ENCODE measurements around the gene GAS2L1. TPM values are rescaled to one million over a fixed set of nuclear protein-coding genes. Genes with fewer than 3 reads are reported as not detected.

GAS2L1 gene
- total and polyA plus RNA-seq, 2 donors (not counting 1 experiment from before 2014, with no cell fraction given) = 0.25 TPM; not detected in 1

DNA sequence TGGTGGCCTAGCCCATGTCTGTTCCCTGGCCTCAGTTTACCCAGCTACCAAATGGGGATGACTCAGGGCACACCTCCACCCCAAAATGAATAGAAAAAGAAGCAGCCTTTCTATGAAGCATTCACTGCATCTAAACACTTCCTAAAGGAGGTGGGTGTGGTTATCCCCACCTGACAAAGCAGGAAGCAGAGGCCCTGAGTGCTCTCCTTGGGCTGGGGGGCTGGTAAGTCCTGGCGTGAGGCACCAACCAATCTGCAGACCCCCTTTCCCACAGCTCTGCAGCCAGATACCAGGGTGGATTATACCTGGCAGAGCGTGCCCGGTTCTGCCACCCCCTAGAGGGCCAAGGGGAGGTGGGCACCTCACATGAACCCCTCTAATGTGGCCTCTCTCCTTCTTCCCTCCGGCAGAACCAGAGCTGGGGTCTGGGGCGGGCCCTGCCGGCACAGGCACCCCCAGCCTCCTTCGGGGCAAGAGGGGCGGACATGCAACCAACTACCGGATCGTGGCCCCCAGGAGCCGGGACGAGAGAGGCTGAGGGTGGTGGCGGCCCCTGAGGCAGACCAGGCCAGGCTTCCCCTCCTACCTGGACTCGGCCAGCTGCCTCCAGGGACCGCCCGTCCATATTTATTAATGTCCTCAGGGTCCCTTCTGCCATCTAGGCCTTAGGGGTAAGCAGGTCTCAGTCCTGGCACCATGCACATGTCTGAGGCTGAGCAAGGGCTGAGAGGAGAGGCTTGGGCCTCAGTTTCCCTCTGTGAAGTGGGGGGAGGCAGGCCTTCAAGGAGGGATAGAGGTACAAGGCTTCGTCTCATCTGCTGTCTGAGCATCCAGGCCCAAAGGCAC, 47.8 kb upstream of the GAS2L1 start:
- Histone ChIP-seq H3K4me3 (ENCODE audit: control extremely low read depth in 1 of 5, extremely low read depth in 1 of 5, insufficient read depth in 1 of 5, low read depth in 2 of 5, low read length in 4 of 5) (no peak overlapping the region), H2AFZ (ENCODE audit: insufficient read depth, low read depth, low read length, poor library complexity, severe bottlenecking) (no peak overlapping the region), H3K4me2 (replicated peaks; ENCODE audit: low read depth, low read length, poor library complexity, severe bottlenecking) (no peak overlapping the region), H3K27ac (ENCODE audit: low read length in 2 of 2) (no peak overlapping the region), H3K79me2 (ENCODE audit: control insufficient read depth, insufficient read depth, low read length) (no peaks in the 10 kb centered on the region), H3K27me3 (replicated peaks in 1 of 4; ENCODE audit: control extremely low read depth in 1 of 4, control insufficient read depth in 3 of 4, insufficient read depth in 4 of 4, low read length in 3 of 4) (peaks cover 0 to 3% (median 0%) of the 10 kb centered on the region in 4 experiments), H3K9me3 (ENCODE audit: control extremely low read depth in 1 of 3, control insufficient read depth in 2 of 3, insufficient read depth in 1 of 3, low read length in 2 of 3) (no peaks in the 10 kb centered on the region), H3K9ac (ENCODE audit: low read length) (no peak overlapping the region), H3K36me3 (replicated peaks in 1 of 2; ENCODE audit: control extremely low read depth in 1 of 2, control insufficient read depth in 1 of 2, extremely low read depth in 1 of 2, insufficient read depth in 2 of 2, low read length in 1 of 2) (no peaks in the 10 kb centered on the region), H3K4me1 (ENCODE audit: control insufficient read depth in 2 of 2, insufficient read depth in 2 of 2, low read length in 2 of 2) (no peaks in the 10 kb centered on the region), H4K20me1 (ENCODE audit: control insufficient read depth, insufficient read depth, low read length, poor library complexity, severe bottlenecking) (no peaks in the 10 kb centered on the region)
- H3K4me3 Mint-ChIP-seq = no peak overlapping the region
- POLR2A ChIA-PET = no interaction called here
- DNase-seq (no peak), ATAC-seq (ENCODE audit: low read depth) (no peak)
- H3K27ac Mint-ChIP-seq = no peak overlapping the region
- H3K9me3 Mint-ChIP-seq (ENCODE audit: insufficient read depth) = no peaks in the 10 kb centered on the region
- H3K4me1 Mint-ChIP-seq = peaks cover 2% of the 10 kb centered on the region
- H3K27me3 Mint-ChIP-seq = no peaks in the 10 kb centered on the region
- intact Hi-C loops (cut with micrococcal nuclease) = no loop called here
- CTCF ChIA-PET = interaction anchor here (1.4 to 5.1 kb wide), 2 partner anchors 11 to 13 kb away, joined by 4 to 13 read pairs; no protein-coding TSS in a partner anchor
- TF ChIP-seq EZH2 (IDR thresholded peaks at IDR 0.05; ENCODE audit: borderline replicate concordance, insufficient read depth, low read depth, low read length, poor library complexity, severe bottlenecking) = no peak
- TF ChIP-seq, protein P1, sequence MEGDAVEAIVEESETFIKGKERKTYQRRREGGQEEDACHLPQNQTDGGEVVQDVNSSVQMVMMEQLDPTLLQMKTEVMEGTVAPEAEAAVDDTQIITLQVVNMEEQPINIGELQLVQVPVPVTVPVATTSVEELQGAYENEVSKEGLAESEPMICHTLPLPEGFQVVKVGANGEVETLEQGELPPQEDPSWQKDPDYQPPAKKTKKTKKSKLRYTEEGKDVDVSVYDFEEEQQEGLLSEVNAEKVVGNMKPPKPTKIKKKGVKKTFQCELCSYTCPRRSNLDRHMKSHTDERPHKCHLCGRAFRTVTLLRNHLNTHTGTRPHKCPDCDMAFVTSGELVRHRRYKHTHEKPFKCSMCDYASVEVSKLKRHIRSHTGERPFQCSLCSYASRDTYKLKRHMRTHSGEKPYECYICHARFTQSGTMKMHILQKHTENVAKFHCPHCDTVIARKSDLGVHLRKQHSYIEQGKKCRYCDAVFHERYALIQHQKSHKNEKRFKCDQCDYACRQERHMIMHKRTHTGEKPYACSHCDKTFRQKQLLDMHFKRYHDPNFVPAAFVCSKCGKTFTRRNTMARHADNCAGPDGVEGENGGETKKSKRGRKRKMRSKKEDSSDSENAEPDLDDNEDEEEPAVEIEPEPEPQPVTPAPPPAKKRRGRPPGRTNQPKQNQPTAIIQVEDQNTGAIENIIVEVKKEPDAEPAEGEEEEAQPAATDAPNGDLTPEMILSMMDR (IDR thresholded peaks at IDR 0.05) = no peak
- 94% methylated on average over 14 of the region's 17 CpGs for WGBS (ENCODE audit: insufficient coverage)

DNA sequence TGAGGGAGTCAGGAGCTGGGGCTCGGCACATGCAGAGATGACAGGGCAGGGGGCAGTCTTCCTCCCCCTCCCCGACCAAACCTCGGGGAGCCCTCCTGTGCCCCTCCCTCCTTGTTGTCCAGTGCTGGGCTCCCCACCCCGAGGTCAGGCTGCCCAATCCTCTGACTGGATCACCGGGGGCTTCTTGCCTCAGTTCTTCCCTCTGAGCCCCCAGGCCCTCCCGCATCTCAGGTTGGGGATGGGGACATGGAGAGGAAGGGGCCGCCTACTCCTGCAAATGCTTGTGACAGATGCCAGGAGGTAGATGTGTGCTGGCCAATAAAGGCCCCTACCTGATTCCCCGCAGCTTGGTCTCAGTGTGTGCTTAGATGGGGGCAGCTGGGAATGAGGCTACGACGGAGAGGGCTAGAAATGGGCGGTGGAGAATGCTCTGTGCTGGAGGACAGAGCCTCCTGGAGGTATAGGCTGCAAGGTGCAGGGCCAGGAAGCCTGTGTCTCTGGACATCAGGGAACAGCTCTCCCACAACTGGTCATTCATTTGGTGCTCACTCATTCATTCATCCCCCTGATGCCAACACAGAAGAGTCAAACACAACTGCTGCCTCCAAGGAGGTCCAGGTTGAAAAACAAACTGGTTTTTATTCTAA, 47.1 kb upstream of the GAS2L1 start:
- intact Hi-C loops (cut with micrococcal nuclease) = no loop called here
- Histone ChIP-seq H3K4me2 (replicated peaks; ENCODE audit: low read depth, low read length, poor library complexity, severe bottlenecking) (no peak overlapping the region), H3K4me3 (ENCODE audit: control extremely low read depth in 1 of 5, extremely low read depth in 1 of 5, insufficient read depth in 1 of 5, low read depth in 2 of 5, low read length in 4 of 5) (no peak overlapping the region), H3K9me3 (ENCODE audit: control extremely low read depth in 1 of 3, control insufficient read depth in 2 of 3, insufficient read depth in 1 of 3, low read length in 2 of 3) (no peaks in the 10 kb centered on the region), H3K36me3 (replicated peaks in 1 of 2; ENCODE audit: control extremely low read depth in 1 of 2, control insufficient read depth in 1 of 2, extremely low read depth in 1 of 2, insufficient read depth in 2 of 2, low read length in 1 of 2) (no peaks in the 10 kb centered on the region), H4K20me1 (ENCODE audit: control insufficient read depth, insufficient read depth, low read length, poor library complexity, severe bottlenecking) (no peaks in the 10 kb centered on the region), H2AFZ (ENCODE audit: insufficient read depth, low read depth, low read length, poor library complexity, severe bottlenecking) (no peak overlapping the region), H3K9ac (ENCODE audit: low read length) (no peak overlapping the region), H3K79me2 (ENCODE audit: control insufficient read depth, insufficient read depth, low read length) (no peaks in the 10 kb centered on the region), H3K27ac (ENCODE audit: low read length in 2 of 2) (no peak overlapping the region), H3K4me1 (ENCODE audit: control insufficient read depth in 2 of 2, insufficient read depth in 2 of 2, low read length in 2 of 2) (no peaks in the 10 kb centered on the region), H3K27me3 (replicated peaks in 1 of 4; ENCODE audit: control extremely low read depth in 1 of 4, control insufficient read depth in 3 of 4, insufficient read depth in 4 of 4, low read length in 3 of 4) (peaks cover 0 to 1% (median 0%) of the 10 kb centered on the region in 4 experiments)
- Mint-ChIP-seq H3K4me1 (peaks cover 2% of the 10 kb centered on the region), H3K27me3 (no peaks in the 10 kb centered on the region), H3K27ac (no peak overlapping the region), H3K4me3 (no peak overlapping the region), H3K9me3 (ENCODE audit: insufficient read depth) (no peaks in the 10 kb centered on the region)
- ChIA-PET CTCF (interaction anchor here (1.4 kb wide), 1 partner anchor 12 kb away, joined by 4 read pairs; no protein-coding TSS in a partner anchor), POLR2A (no interaction called here)
- no peak for DNase-seq
- WGBS (ENCODE audit: insufficient coverage) = 89% methylated on average over 10 of the region's 11 CpGs
- no peak for ATAC-seq (ENCODE audit: low read depth)
- TF ChIP-seq, protein P1 (IDR thresholded peaks at IDR 0.05) = no peak
- TF ChIP-seq EZH2 (IDR thresholded peaks at IDR 0.05; ENCODE audit: borderline replicate concordance, insufficient read depth, low read depth, low read length, poor library complexity, severe bottlenecking) = no peak

Data from B cell (primary cell).